DLD1 (cell line): Measurements from ENCODE around the gene OR4Q3.
"Not testable (repeated sequence)": the region's sequence is repeated elsewhere in the genome, so short reads cannot be mapped to it uniquely, and the experiment has no call there.

ENCODE experiments used
- in situ Hi-C: cut with HindIII; loops from 2 replicates; pipeline ENCODE4 v1.10.0; 2017; ENCODE audit warnings: low sequenced_read_pairs

OR4Q3 gene

DNA sequence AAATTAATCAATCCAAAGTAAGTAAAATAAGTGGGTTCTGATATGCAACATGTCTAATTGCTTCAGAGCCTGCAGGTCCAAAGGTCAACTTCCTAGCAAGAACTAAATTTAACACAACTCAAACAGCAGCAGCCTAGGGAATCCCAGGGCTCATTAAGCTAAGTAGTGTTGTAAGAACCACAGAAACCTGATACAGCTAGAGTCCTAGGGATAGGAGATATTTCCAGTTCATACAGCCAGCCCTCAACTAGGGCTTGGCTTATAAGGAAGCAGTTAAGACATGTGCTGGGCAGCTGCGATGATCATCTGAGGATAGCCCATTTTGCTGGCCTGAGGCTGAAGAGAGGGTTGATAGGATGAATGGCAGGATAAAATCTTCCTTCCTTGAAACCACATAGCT is at the start of gene OR4Q3:
Gene OR4Q3 (plus strand): TSS at position 316 of the 400 bp plus-strand sequence.
- in situ Hi-C loops = no loop called here

DNA sequence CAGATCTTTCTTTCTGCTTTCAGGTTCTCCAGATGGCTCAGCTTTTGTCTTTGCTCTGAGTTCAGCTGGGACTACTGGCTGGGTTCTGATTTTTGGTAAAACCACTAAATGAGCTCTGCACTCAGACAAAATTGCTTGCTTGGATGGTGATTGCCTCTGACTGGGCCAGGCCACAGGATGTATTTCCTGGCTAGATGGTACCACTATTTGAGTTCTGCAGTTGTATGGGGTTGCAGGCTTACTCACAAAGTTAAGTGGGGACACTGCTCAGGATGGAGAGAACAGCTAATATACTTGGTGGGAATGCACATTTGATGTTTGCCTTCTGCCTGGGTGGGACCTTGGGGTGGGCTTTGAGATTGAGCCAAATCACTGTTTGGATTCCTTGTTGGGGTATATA is 14.0 kb upstream of the OR4Q3 start:
- in situ Hi-C loops = no loop called here

DNA sequence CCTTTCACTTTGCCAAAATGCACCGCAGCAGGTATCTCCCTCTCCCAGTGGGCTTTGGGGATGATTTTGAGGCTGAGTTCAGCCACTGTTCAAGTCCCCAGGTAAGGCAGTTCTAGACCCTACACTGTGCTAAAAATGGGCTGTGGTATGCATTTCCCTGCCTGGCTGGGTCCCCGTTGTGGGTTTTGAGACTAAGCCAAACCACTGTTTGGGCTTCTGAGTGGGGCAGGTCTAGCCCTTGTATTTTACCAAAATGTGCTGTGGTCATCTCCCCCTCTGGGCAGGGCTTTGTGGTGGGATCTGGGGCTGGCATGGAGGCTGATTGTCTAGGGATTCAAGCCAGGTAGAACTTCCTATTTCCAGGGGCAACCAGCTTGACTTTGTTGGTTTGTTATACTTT is 13.6 kb upstream of the OR4Q3 start:
- in situ Hi-C loops = no loop called here

DNA sequence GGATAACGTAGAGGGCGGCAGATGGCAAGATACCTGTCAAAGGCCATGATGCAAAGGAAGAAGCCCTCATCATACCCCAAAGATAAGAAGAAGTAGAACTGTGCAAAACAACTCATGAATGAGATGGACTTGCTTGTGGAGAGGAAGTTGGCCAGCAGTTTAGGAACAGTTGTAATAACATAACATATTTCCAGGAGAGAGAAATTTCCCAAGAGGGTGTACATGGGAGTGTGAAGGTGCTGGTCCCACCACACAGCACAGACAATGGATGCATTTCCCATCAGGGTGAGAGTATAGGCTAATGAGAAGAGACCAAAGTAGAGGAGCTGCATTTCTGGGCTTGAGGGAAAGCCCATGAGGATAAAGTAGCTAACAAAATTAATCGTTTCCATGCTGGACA is 9.5 kb upstream of the OR4Q3 start:
- in situ Hi-C loops = not testable (repeated sequence)

DNA sequence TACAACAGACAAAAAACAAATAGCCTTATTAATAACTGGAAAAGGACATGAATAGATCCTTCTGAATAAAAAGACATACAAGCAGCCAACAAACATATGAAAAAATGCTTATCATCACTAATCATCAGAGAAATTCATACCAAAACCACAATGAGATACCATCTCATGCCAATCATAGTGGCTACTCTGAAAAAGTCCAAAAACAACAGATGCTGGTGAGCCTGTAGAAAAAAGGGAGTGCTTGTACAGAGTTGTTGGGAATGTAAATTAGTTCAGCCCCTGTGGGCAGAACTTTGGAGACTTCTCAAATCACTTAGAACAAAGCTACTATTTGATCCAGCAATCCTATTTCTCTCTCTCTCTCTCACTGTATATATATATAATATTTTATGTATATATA is 8.9 kb downstream of the OR4Q3 start:
- in situ Hi-C loops = not testable (repeated sequence)

DNA sequence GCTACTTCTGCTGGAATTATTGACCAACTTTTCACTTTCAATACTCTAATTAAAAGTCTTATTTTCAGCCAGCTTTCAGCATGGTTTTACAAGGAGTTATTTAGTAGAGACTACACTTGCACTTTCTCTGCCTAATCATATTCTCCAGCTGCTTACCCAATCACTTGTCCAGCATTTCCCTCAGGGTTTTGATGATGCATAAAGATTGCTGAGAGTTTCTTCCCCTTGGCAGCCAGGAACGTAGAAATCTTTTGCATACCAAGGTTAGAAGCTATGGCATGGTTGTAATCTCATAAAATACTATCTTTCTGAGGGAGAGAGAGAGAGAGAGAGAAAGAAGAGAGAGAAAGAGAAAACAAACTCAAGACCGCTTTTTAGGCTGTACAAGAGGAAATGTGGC is 10.8 kb downstream of the OR4Q3 start:
- in situ Hi-C loops = no loop called here

DNA sequence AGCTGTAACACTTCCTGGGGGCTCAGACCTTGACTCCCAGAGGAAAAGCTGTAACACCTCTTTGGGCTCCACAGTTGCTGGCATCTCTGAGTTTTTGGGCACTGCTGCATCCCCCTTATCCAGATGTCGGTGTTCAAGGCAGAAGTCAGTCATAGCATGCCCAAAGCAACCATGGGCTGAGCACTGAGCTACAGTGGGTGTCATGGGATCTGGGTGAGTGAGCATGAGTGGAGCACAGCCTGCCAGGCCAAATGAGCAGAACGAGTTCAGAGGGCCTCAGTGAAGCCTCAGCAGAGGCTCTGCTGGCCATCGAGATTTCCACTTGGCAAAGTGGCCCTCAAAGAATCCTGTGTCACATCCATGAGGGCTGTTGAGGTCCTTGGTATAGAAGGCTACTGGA is 28.1 kb downstream of the OR4Q3 start:
- in situ Hi-C loops = not testable (repeated sequence)

DNA sequence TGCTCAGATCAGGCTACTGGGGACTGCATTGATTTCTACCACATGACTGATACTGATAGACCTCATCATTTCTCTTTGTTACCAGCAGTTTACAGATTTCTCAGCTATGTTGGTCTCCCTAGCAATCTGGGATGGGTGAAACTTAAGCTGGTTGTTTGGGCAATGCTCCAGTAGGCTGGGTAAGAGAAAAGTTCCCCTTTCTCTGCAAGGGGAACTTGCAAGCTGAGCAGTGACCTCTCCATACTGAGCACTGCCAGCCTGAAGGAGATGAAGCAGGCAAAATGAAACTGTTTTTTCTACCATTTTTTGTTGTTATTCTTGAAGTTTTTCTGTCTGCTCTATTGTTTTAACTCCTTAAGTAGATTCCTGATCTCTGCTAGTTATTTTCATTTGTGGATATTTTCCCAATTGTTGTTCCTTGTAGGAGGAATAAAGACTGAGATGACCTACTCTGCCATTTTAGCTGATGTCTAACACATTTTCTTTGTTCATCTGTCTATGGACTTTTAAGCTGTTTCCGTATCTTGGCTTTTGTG is 28.6 kb downstream of the OR4Q3 start:
- in situ Hi-C loops = no loop called here

DNA sequence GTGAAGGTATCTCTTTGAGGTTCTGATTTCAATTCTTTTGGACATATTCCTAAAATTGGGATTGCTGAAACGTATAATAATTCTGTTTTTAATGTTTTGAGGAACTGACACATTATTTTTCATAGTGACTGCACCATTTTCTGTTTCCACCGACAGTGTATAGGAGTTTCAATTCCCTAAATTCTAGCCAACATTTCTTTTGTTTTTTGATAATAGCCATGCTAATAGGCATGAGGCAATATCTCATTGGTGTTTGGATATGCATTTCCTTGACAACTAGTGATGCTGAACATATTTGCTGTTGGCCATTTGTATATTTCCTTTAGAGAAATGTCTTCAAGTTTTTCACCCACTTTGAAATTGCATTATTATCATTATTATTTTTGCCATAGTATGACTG is 29.1 kb downstream of the OR4Q3 start:
- in situ Hi-C loops = not testable (repeated sequence)

DNA sequence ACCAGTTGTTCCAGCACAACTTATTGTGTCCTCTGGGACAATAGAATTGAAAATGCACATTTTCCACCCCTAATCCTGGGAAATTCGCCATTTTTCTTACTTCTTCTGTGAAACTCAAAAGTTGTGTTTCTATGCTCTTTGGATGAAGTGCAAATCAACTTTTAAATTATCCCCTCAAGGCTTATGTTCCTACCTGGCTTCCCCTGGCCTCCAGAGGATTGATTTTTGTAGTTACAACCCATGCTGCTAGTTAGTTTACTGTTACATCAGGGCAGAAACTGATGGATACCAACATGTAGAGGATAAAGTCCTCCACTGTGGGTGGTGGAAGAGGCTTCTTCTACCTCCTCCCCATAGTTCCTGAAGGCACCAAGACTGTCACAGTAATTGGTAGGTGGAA is 29.8 kb downstream of the OR4Q3 start, which contains the start of gene OR4M1:
Gene OR4M1 (plus strand): TSS at position 301 of the 400 bp plus-strand sequence. CDS start 6,819 bp downstream, outside the sequence.
- in situ Hi-C loops = not testable (repeated sequence)

DNA sequence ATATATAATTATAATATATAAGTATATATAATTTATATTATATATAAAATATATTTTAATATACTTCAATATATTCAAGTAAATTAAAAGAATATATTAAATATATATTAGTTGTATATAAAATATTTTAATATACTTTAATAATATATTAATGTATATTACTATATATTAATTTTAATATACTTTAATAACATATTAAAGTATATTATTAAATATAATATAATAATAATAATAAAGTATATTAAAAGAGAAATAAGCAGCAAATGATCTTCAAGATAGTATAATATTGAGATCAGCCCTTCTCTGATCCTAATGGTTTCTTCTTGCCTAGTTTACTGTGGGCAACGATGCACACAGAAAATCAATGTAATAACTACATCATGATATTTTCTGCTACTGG is 32.2 kb downstream of the OR4Q3 start:
- in situ Hi-C loops = no loop called here

DNA sequence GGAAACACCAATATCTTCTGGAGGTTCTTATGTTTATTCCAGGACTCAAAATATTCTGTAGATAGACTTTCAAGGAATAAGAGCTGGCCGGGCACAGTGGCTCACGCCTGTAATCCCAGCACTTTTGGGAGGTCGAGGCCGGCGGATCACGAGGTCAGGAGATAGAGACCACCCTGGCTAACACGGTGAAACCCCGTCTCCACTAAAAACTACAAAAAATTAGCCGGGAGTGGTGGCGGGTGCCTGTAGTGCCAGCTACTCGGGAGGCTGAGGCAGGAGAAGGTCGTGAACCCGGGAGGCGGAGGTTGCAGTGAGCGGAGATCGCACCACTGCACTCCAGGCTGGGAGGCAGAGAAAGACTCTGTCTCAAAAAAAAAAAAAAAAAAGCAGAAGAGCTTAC is 42.5 kb downstream of the OR4Q3 start:
- in situ Hi-C loops = not testable (repeated sequence)

DNA sequence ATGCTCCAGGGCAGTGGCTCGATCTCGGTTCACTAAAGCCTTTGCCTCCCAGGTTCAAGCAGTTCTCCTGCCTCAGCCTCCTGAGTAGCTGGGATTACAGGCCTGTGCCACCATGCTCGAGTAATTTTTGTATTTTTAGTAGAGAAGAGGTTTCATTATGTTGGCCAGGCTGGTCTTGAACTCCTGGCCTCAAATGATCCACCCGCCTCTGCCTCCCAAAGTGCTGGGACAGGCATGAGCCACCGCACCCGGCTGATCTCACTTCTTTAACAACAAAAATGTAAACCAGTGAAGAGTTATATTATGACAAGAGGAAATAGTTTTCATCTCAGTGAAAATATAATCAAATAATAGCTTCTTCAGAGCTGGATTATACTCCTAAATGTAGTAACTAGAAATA is 43.9 kb downstream of the OR4Q3 start:
- in situ Hi-C loops = not testable (repeated sequence)

DNA sequence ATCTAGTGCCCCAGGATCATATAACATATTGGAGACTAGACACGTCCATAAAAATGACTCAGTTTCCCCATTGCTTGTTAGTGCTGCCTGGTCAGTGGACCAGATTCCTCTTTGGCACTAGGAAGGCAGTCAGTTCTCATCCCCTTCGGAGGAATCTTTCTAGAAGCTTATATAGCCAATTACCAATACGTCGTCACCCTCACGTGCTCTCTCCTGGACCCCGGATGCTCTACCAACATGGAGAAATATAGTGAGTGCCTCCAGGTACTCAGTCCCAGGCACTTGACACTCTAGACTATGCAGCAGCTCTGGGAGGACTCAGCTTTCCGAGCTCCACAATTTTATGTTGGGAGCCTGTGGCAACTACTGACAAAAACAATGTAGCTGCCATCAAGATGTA is 44.8 kb downstream of the OR4Q3 start:
- in situ Hi-C loops = not testable (repeated sequence)

DNA sequence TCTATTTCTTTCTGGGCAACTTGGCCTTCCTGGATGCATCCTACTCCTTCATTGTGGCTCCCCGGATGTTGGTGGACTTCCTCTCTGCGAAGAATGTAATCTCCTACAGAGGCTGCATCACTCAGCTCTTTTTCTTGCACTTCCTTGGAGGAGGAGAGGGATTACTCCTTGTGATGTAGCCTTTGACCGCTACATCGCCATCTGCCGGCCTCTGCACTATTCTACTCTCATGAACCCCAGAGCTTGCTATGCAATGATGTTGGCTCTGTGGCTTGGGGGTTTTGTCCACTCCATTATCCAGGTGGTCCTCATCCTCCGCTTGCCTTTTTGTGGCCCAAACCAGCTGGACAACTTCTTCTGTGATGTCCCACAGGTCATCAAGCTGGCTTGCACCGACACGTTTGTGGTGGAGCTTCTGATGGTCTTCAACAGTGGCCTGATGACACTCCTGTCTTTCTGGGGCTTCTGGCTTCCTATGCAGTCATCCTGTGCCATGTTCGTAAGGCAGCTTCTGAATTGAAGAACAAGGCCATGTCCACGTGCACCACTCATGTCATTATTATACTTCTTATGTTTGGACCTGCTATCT is 53.2 kb downstream of the OR4Q3 start:
- in situ Hi-C loops = not testable (repeated sequence)
